Mucosa of rectum (tissue), 2 donors: Measurements from ENCODE around the gene TMEM165.

Experiments used
- H3K27ac ChIP-seq, 2 donors: one replicate each; pipeline ENCODE4 v1.7.0; 2013; ENCODE audit warnings: inconsistent platforms in 2 of 2, low read depth in 2 of 2, low read length in 2 of 2
- H3K27me3 ChIP-seq, 2 donors: one replicate each; pipeline ENCODE4 v1.7.0; 2013; ENCODE audit warnings: low read length in 2 of 2; ENCODE audit not compliant: control insufficient read depth in 2 of 2, insufficient read depth in 2 of 2
- H3K36me3 ChIP-seq, 2 donors: one replicate each; pipeline ENCODE4 v1.7.0; 2013; ENCODE audit warnings: low read length in 2 of 2; ENCODE audit not compliant: control insufficient read depth in 2 of 2, insufficient read depth in 2 of 2
- H3K4me1 ChIP-seq, 2 donors: one replicate each; pipeline ENCODE4 v1.7.0; 2013; ENCODE audit warnings: low read length in 2 of 2, mild to moderate bottlenecking in 1 of 2; ENCODE audit not compliant: control insufficient read depth in 2 of 2, insufficient read depth in 2 of 2
- H3K4me3 ChIP-seq, 2 donors: one replicate each; pipeline ENCODE4 v1.7.0; 2013; ENCODE audit warnings: low read length in 2 of 2
- H3K9ac ChIP-seq, 2 donors: one replicate each; pipeline ENCODE4 v1.7.0; 2013; ENCODE audit warnings: low read length in 2 of 2, low read depth in 1 of 2, mild to moderate bottlenecking in 1 of 2
- H3K9me3 ChIP-seq, 2 donors: one replicate each; pipeline ENCODE4 v1.7.0; 2013; ENCODE audit warnings: low read length in 2 of 2; ENCODE audit not compliant: control insufficient read depth in 2 of 2
- donor health status: healthy.
- donor health status: Normal muscosa, but diverticular disease.

TMEM165 gene

DNA sequence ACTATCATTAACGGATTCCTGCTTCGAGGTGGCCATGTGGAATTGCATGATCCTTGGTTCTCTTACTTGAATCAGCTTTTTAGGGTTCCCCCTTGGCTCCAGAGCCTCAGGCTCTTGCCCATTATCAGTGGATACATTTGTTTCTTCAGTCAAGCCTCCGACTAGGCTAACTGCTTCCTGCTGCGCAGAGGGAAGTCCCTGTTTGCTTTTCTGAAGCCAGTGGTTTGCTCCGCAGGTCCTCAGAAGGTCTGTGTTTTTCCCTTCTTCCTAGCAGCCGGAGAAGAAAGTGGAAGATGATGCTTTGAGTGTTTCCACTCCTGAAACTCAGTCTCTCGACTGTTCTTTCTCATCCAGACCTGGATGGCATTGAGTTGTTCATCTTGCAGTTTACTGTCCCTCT, 29.1 kb upstream of the TMEM165 start:
- Histone ChIP-seq H3K4me3 (no peak overlapping the region), H3K4me1 (no peaks in the 10 kb centered on the region), H3K9me3 (no peaks in the 10 kb centered on the region), H3K27me3 (no peaks in the 10 kb centered on the region), H3K9ac (no peak overlapping the region), H3K36me3 (peaks cover 0 to 3% of the 10 kb centered on the region in 2 donors), H3K27ac (no peak overlapping the region)

DNA sequence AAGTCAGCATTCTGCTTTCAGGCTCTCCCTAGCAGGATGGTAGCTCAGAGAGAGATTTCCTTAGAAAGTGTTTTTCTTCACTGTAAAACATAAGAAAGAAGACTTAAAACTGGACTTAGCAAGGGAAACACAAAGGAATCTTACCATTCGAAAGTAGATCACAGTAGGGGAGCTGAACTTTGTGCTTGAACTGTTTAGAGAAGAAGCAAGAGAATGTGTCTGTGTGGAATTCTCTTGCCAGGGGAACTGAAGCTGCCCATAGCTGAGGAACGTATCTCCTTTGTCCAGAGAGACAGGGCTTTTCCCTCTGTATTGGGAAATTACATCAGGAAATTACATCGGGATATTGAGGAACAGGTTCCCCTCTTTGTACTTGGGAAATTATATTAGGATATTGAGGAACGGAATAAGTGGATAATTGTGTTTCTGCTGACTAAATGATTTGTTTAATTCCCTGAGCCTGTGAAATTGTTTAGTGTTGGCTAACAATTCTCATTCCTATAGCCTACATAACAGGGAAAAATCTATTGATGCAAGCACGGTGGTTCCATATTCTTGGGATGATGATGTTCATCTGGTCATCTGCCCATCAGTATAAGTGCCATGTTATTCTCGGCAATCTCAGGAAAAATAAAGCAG, 28.6 kb upstream of the TMEM165 start:
- Histone ChIP-seq H3K36me3 (peaks cover 0 to 3% of the 10 kb centered on the region in 2 donors), H3K4me3 (no peak overlapping the region), H3K4me1 (no peaks in the 10 kb centered on the region), H3K27ac (no peak overlapping the region), H3K9ac (no peak overlapping the region), H3K9me3 (no peaks in the 10 kb centered on the region), H3K27me3 (no peaks in the 10 kb centered on the region)

DNA sequence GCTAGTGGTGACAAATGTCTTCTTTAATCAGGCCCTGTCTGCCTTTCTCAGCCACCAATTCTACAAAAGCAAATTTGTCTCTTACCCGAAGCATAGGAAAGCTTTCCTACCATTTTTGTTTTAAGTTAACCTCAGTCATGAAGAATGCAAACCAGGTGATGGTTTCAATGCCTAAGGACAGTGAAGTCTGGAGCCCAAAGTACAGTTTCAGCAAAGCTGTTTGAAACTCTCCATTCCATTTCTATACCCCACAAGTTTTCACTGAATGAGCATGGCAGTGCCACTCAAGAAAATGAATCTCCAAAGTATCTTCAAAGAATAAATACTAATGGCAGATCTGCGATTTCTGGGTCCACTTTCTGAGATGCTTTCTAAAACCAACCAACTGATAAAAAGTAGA, 25.8 kb upstream of the TMEM165 start:
- H3K9me3 ChIP-seq, result no peaks in the 10 kb centered on the region
- no peaks in the 10 kb centered on the region for H3K27me3 ChIP-seq
- peaks cover 0 to 3% of the 10 kb centered on the region in 2 donors for H3K36me3 ChIP-seq
- H3K4me3 ChIP-seq, result no peak overlapping the region
- no peaks in the 10 kb centered on the region for H3K4me1 ChIP-seq
- H3K27ac ChIP-seq, result no peak overlapping the region
- no peak overlapping the region for H3K9ac ChIP-seq

DNA sequence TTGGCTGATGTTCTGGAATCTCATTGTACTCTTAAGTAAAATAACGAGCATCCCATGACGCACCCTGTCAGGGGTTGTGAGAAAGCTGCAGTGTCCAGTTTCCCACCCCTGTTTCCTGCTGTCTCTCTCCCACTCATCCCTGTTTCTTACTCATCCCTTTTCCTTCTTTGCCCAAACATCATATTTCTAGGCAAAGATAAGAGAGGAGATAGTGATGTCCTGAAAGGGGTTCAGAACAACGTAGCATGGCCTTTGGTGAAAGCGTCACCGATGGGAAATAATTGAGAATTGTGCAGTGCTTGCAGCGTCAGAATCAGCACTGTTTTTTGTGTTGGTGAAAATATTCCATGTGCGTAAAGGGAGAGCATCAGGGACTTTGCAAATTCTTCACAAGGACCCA, 23.5 kb upstream of the TMEM165 start:
- no peaks in the 10 kb centered on the region for H3K27me3 ChIP-seq
- H3K9me3 ChIP-seq, result no peaks in the 10 kb centered on the region
- no peaks in the 10 kb centered on the region for H3K4me1 ChIP-seq
- H3K27ac ChIP-seq, result no peak overlapping the region
- peaks cover 0 to 3% of the 10 kb centered on the region in 2 donors for H3K36me3 ChIP-seq
- no peak overlapping the region for H3K9ac ChIP-seq
- H3K4me3 ChIP-seq, result no peak overlapping the region

DNA sequence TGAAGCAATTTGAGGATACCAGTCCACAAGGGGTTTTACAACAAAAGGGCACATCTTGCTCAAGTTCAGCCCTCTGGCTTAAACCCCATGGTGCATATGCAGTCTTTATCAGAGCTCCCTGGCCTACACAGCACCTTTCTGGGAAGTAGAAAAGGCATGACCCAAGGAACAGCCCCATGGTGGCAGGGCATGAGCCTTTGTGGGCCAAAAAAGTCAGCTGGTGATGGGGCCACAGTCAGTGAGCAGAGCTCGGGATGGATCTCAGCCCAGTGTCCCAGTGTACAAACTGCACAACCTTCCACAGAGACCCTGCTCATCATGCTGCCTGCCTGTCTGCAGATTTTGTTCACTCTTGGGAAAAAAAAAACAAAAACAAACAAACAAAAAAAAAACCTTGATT, 22.3 kb upstream of the TMEM165 start:
- Histone ChIP-seq H3K9me3 (no peaks in the 10 kb centered on the region), H3K9ac (no peak overlapping the region), H3K4me3 (no peak overlapping the region), H3K27ac (no peak overlapping the region), H3K36me3 (peaks cover 0 to 3% of the 10 kb centered on the region in 2 donors), H3K27me3 (no peaks in the 10 kb centered on the region), H3K4me1 (no peaks in the 10 kb centered on the region)

DNA sequence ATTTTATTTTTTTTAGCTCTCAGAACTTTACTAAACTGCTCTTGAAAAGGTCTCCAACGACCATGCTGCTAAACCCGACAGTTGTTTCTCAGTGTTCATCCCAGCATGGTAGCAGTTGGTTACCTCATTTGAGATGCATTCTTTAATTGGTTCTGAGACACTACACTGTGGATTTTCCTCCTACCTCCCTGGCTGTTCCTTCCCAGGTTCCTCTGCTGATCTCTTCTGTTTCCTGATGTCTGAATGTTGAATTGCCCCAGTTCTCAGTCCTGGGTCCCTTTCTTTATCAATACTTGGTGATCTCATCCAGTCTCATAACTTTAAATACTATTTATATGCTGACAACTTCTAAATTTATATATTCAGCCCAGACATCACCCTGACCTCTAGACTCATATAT, 19.1 kb upstream of the TMEM165 start:
- Histone ChIP-seq H3K36me3 (no peaks in the 10 kb centered on the region), H3K4me1 (no peaks in the 10 kb centered on the region), H3K9ac (no peak overlapping the region), H3K27me3 (no peaks in the 10 kb centered on the region), H3K27ac (no peak overlapping the region), H3K9me3 (no peaks in the 10 kb centered on the region), H3K4me3 (no peak overlapping the region)

DNA sequence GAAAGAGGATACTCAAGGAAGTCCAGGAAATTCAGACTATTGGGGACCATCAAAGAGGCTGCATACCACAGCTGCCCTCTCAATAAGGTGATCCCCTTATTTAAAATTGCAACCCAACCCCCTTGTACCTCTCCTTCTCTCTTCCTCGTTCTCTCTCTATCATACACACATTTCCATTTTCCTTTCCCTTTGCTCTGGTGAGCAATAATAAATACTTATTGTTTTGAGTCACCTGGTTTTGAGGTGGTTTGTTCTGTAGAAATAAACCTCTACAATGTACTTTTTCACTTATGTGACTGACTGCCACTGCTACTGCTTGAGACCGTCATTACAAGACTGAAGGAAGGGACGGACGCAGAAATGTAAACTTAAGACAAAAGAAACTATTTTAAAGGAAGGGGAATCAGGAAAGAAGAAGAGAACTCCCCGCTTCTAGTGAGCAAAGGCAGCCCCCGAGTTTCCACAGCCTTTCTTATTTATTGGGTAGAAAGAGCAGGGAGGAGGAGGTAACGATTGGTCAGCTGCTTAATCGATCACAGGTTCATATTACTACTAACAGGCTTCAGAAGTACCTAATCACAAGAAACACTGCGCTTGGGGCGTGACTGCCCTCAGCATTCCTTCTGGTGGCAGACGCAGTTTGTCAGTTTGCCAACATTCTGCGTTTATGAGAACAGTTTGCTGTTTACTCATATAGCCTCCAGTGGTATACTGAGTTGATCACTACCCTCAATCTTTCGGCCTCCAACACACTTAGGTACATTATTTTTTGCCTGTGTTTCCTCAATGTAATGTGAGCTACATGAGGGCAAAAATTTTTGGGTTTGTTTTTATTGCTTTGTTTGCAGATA, 16.9 kb upstream of the TMEM165 start:
- Histone ChIP-seq H3K4me1 (no peaks in the 10 kb centered on the region), H3K27ac (no peak overlapping the region)

DNA sequence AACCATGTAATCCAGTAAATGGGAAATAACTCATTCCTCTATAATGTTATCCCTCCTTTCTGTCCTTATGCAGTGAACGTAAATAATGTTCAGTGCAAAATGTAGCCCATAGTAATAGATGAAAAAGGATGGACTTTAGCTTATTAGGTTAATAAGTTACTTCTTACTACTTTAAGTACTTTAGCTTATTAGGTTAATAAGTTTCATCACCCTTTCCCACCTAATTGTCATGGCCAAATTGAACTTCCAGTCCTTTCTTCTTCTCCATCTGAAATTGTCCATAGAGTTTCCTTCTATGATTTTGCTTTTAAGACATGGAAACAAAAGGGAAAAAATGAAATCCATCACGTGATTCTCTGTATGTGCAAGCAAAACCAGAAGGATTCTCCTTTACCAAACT, 15.2 kb upstream of the TMEM165 start:
- Histone ChIP-seq H3K27me3 (no peaks in the 10 kb centered on the region), H3K9me3 (no peaks in the 10 kb centered on the region)

More for the DNA sequence above, 16.9 kb upstream of the TMEM165 start:
- H3K9me3 ChIP-seq, result no peaks in the 10 kb centered on the region
- no peak overlapping the region for H3K9ac ChIP-seq
- no peaks in the 10 kb centered on the region for H3K27me3 ChIP-seq
- H3K4me3 ChIP-seq, result no peak overlapping the region
- H3K36me3 ChIP-seq, result no peaks in the 10 kb centered on the region

DNA sequence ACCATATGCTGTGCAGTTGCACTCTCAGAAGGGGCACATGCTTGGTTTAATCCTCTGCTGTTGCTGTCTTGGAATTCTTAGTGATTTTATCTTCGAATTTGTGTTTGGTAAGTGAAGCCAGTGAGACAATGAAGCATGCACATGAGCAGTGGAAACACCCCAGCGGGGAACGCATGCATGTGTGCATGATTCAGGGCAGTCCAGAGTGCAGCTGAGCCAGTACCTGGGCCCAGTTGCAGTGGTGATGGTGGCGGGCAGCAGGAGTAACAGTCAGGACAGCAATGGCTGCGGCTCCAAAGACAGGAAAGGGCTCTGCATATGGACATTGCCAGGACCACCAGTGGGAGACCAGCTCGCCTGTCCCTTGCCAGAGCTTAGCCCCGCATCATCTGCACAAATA, 14.3 kb upstream of the TMEM165 start:
- no peaks in the 10 kb centered on the region for H3K4me1 ChIP-seq
- no peaks in the 10 kb centered on the region for H3K27me3 ChIP-seq
- H3K36me3 ChIP-seq, result no peaks in the 10 kb centered on the region
- H3K4me3 ChIP-seq, result no peak overlapping the region
- H3K9ac ChIP-seq, result no peak overlapping the region
- H3K27ac ChIP-seq, result no peak overlapping the region
- H3K9me3 ChIP-seq, result no peaks in the 10 kb centered on the region

More for the DNA sequence above, 15.2 kb upstream of the TMEM165 start:
- Histone ChIP-seq H3K4me1 (no peaks in the 10 kb centered on the region), H3K9ac (no peak overlapping the region), H3K4me3 (no peak overlapping the region), H3K36me3 (no peaks in the 10 kb centered on the region), H3K27ac (no peak overlapping the region)

DNA sequence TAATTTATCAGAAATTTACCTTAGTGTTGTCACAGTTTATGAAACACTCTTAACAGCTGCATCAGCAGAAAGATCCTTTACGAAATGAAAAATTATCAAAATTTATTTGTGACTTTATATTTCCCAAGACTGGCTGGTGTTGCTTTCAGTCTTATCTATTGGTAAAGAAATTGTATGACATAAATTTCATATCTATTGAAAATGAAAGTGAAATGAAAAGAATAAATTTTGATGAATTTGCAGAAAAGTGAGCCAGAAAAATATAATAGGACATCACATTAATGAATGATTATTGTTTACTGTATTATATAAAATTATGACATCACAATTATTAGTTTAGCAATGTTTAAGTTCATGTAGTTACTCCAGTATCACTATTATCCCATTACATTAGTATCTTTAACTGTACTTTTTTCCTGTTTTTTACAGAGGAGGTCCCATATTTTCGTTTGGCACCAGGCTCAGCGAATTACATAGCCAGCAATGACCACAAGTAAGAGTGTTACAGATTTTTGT, 13.2 kb upstream of the TMEM165 start:
- no peaks in the 10 kb centered on the region for H3K4me1 ChIP-seq
- no peaks in the 10 kb centered on the region for H3K9me3 ChIP-seq
- H3K36me3 ChIP-seq, result no peaks in the 10 kb centered on the region
- no peak overlapping the region for H3K9ac ChIP-seq
- no peak overlapping the region for H3K27ac ChIP-seq
- H3K27me3 ChIP-seq, result no peaks in the 10 kb centered on the region
- no peak overlapping the region for H3K4me3 ChIP-seq
